Measurements from ENCODE around the gene NACC2. TPM values are rescaled to one million over a fixed set of nuclear protein-coding genes. Genes with fewer than 3 reads are reported as not detected.

The NACC2 gene
- total and polyA plus RNA-seq, 2 of the 8 experiments (the other 6 are each of a cell fraction or from before 2014, with no cell fraction given), result 8.3 to 14.0 TPM

DNA sequence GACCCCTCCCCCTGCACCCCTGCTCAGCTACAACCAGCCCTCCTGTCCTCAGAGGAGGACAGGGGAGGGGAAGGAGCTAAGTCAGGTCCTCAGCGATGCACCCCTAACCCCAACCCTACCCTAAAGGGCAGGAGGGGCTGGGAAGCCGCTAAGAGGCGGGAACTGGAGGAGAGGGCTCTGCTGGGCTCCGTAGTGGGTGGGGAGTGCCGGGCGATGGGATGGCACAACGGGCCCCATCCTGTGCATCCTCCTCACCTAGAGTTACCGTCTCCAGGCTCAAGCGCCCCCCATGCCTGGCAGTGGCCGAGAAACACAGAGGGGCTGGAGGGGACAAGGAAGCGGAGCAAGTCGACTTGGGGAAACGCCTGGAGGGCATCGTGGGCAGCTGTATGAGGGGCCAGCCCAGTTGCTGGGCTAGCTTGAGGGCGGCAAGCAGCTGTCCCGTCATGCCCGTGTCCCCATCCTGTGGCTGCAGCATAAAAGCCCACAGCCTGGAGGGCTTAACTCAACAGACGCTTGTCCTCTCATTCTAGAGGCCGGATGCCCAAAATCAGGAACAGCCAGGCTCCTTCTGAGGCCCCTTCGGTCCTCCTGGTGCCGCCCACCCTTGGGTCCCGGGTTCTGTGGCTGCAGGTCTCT, 110.9 kb downstream of the NACC2 start (continued):
- TF ChIP-seq, protein P1, sequence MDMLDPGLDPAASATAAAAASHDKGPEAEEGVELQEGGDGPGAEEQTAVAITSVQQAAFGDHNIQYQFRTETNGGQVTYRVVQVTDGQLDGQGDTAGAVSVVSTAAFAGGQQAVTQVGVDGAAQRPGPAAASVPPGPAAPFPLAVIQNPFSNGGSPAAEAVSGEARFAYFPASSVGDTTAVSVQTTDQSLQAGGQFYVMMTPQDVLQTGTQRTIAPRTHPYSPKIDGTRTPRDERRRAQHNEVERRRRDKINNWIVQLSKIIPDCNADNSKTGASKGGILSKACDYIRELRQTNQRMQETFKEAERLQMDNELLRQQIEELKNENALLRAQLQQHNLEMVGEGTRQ (IDR thresholded peaks at IDR 0.05; ENCODE audit: low read length), result no peak
- TF ChIP-seq EP300 (IDR thresholded peaks at IDR 0.05; ENCODE audit: borderline replicate concordance in 1 of 2, low read depth in 2 of 2, low read length in 2 of 2) (no peak), EZH2 (IDR thresholded peaks at IDR 0.05; ENCODE audit: low read depth, low read length, severe bottlenecking) (no peak), GTF2F1 (IDR thresholded peaks at IDR 0.05; ENCODE audit: borderline replicate concordance, low read depth, low read length) (no peak), BACH1 (IDR thresholded peaks at IDR 0.05; ENCODE audit: low read length) (no peak), MAFK (IDR thresholded peaks at IDR 0.05; ENCODE audit: low read depth, low read length) (no peak), SP2 (IDR thresholded peaks at IDR 0.05; ENCODE audit: low read length) (no peak)
- TF ChIP-seq, protein P2, sequence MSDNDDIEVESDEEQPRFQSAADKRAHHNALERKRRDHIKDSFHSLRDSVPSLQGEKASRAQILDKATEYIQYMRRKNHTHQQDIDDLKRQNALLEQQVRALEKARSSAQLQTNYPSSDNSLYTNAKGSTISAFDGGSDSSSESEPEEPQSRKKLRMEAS (IDR thresholded peaks at IDR 0.05), result no peak
